K562 (cell line): ENCODE measurements around the gene TULP1. TPM values are rescaled to one million over a fixed set of nuclear protein-coding genes. Genes with fewer than 3 reads are reported as not detected.

Experiments
- CBX3 ChIP-seq, 2 experiments: IDR thresholded peaks; 1 replicate in 1 of 2; 2 replicates in 1 of 2; pipeline ENCODE4 v1.6.1; 2012; ENCODE audit warnings: inconsistent platforms in 2 of 2, low read length in 2 of 2, borderline replicate concordance in 1 of 2, control low read depth in 1 of 2
- LARP7 ChIP-seq: fragments of 450-650 bp; IDR thresholded peaks from 2 replicates; pipeline ENCODE4 v1.6.1; 2016
- MAFG ChIP-seq: fragments of 450-650 bp; conservative IDR thresholded peaks from 2 replicates; pipeline ENCODE4 v1.6.1; 2016; ENCODE audit warnings: missing genetic modification characterization, missing compliant biosample characterization
- NR2F6 ChIP-seq: fragments of 450-650 bp; formaldehyde crosslinking; IDR thresholded peaks from 2 replicates; pipeline ENCODE4 v1.4.0; 2020; ENCODE audit warnings: mild to moderate bottlenecking
- POLR2A ChIP-seq: fragments of 450-650 bp; conservative IDR thresholded peaks from 2 replicates; pipeline ENCODE4 v1.6.1; 2016
- POLR2AphosphoS5 ChIP-seq: IDR thresholded peaks from 2 replicates; pipeline ENCODE4 v1.6.1; 2011; ENCODE audit warnings: mild to moderate bottlenecking, low read depth, low read length, moderate library complexity; ENCODE audit not compliant: control insufficient read depth, insufficient read depth
- STAT5B ChIP-seq: fragments of 250-450 bp; sonication (Bioruptor Pico); IDR thresholded peaks from 2 replicates; pipeline ENCODE4 v1.8.0; 2021; ENCODE audit warnings: mild to moderate bottlenecking, inconsistent platforms
- SUPT5H ChIP-seq: fragments of 450-650 bp; IDR thresholded peaks from 2 replicates; pipeline ENCODE4 v1.6.1; 2016
- TAL1 ChIP-seq: fragments of 450-650 bp; IDR thresholded peaks from 2 replicates; pipeline ENCODE4 v1.6.1; 2016; ENCODE audit warnings: mild to moderate bottlenecking
- ZBTB17 ChIP-seq: fragments of 450-650 bp; formaldehyde crosslinking; IDR thresholded peaks from 2 replicates; pipeline ENCODE4 v1.4.0; 2020; ENCODE audit warnings: mild to moderate bottlenecking
- ZNF175 ChIP-seq: fragments of 200-800 bp; sonication (Bioruptor generic); IDR thresholded peaks from 2 replicates; pipeline ENCODE4 v1.6.1; 2016; ENCODE audit warnings: low read depth, mild to moderate bottlenecking, missing genetic modification characterization, missing compliant biosample characterization
- ZNF24 ChIP-seq: fragments of 450-650 bp; IDR thresholded peaks from 2 replicates; pipeline ENCODE4 v1.6.1; 2016
- polyA plus RNA-seq, 8 experiments: library from polyadenylated mRNA; depleted of rRNA in 4 of 8; stranded (reverse) in 5 of 8; unstranded in 3 of 8; fragments of >200 nt; fragmentation: Nextera tagmentation in 2 of 8; fragmentation: Illumina TruSeq in 1 of 8; extraction: Ambion mirVana in 2 of 8; extraction: Trizol in 1 of 8; gene quantifications; 2 replicates each; pipeline versions ENCODE4 v1.2.1 to v1.2.3, GENCODE V29; 2011 to 2014; ENCODE audit warnings: inconsistent platforms in 1 of 8, missing spikeins in 1 of 8
- total RNA-seq, 7 experiments: library from RNA; depleted of rRNA in 6 of 7; stranded (reverse); fragments of >200 nt in 6 of 7; fragmentation: Illumina TruSeq in 2 of 7; extraction: Trizol in 2 of 7; gene quantifications; 2 replicates each; pipeline versions ENCODE4 v1.2.1 to v1.2.3, GENCODE V29; 2011 to 2021; ENCODE audit warnings: low replicate concordance in 1 of 7
- TF ChIP-seq, protein P1 (sequence below): fragments of 450-650 bp; formaldehyde crosslinking; IDR thresholded peaks from 2 replicates; pipeline ENCODE4 v1.4.0; 2020; ENCODE audit warnings: mild to moderate bottlenecking
- TF ChIP-seq, protein P2 (sequence below): sonication (generic); formaldehyde crosslinking; IDR thresholded peaks from 2 replicates; pipeline ENCODE4 v1.8.0; 2022; ENCODE audit warnings: missing genetic modification reagents, mild to moderate bottlenecking, moderate library complexity, borderline replicate concordance
- TF ChIP-seq, protein P3 (sequence below), 2 experiments: fragments of 450-650 bp in 1 of 2; sonication (generic) in 1 of 2; formaldehyde crosslinking in 1 of 2; IDR thresholded peaks; 2 replicates each; pipeline versions ENCODE4 v1.7.1 to v1.9.0; 2016 to 2022; ENCODE audit warnings: inconsistent platforms in 1 of 2, mild to moderate bottlenecking in 1 of 2, missing genetic modification reagents in 1 of 2
- TF ChIP-seq, protein P4 (sequence below): fragments of 450-650 bp; IDR thresholded peaks from 2 replicates; pipeline ENCODE4 v1.6.1; 2018; ENCODE audit warnings: mild to moderate bottlenecking, low read depth; ENCODE audit not compliant: partially characterized antibody

Gene TULP1
- total and polyA plus RNA-seq, 9 of the 15 experiments (the other 6 are each of a cell fraction or from before 2014, with no cell fraction given): 0.06 to 0.17 (median 0.09) TPM; not detected in 6

DNA sequence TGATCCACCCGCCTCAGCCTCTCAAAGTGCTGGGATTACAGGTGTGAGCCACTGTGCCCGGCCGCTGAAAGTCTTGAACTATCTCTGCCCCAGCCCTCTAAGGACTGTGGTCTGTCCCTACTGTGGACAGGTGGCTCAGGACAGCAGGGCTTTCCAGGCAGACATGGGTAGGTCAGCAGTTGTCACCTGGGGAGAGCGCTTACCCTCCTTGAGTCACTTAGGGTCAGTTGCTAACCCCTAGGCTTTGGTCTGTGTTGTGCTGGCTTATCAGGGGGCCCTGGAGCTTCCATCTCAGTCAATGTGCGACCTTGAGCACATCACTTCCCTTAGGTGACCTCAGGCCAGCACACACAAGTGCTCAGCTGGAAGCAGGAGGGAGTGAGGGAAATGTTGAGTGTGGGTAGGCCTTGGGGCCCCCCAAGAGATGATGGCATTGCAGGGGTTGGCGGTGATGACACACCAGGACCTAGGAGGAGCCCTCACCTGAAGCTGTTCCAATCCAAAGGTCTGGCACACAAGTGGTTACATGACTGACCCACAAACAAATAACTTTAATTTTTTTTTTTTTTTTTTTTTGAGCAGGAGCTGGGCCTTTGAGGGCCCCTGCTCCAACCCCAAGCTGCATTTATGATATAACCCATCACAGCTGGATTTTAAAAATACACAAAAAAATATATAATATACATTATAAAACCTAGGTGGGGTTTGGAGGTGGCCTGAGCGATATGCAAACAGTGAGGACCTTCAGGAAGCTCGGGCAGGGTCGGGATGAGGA, 39.4 kb downstream of the TULP1 start (continued):
- TF ChIP-seq POLR2AphosphoS5 (peak; percentile 48; the same call in 1 of the 2 replicates), STAT5B (CRISPR knock-in tag) (no peak), ZBTB17 (CRISPR knock-in tag) (no peak), ZNF175 (CRISPR knock-in tag) (no peak), TAL1 (no peak), SUPT5H (peak; percentile 69), LARP7 (no peak), MAFG (tag) (no peak), CBX3 (IDR thresholded peaks at IDR 0.05; ENCODE audit: borderline replicate concordance in 1 of 2, low read length in 2 of 2) (no peak), POLR2A (peak; percentile 41), NR2F6 (CRISPR knock-in tag) (0 out of 2 replicates have a peak, but pooled peaks have one; percentile 40), ZNF24 (no peak)
- TF ChIP-seq, protein P1, sequence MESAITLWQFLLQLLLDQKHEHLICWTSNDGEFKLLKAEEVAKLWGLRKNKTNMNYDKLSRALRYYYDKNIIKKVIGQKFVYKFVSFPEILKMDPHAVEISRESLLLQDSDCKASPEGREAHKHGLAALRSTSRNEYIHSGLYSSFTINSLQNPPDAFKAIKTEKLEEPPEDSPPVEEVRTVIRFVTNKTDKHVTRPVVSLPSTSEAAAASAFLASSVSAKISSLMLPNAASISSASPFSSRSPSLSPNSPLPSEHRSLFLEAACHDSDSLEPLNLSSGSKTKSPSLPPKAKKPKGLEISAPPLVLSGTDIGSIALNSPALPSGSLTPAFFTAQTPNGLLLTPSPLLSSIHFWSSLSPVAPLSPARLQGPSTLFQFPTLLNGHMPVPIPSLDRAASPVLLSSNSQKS (CRISPR knock-in tag): no peak
- TF ChIP-seq, protein P2, sequence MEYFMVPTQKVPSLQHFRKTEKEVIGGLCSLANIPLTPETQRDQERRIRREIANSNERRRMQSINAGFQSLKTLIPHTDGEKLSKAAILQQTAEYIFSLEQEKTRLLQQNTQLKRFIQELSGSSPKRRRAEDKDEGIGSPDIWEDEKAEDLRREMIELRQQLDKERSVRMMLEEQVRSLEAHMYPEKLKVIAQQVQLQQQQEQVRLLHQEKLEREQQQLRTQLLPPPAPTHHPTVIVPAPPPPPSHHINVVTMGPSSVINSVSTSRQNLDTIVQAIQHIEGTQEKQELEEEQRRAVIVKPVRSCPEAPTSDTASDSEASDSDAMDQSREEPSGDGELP (CRISPR knock-in tag): 0 out of 2 replicates have a peak, but pooled peaks have one; percentile 40
- TF ChIP-seq, protein P3, sequence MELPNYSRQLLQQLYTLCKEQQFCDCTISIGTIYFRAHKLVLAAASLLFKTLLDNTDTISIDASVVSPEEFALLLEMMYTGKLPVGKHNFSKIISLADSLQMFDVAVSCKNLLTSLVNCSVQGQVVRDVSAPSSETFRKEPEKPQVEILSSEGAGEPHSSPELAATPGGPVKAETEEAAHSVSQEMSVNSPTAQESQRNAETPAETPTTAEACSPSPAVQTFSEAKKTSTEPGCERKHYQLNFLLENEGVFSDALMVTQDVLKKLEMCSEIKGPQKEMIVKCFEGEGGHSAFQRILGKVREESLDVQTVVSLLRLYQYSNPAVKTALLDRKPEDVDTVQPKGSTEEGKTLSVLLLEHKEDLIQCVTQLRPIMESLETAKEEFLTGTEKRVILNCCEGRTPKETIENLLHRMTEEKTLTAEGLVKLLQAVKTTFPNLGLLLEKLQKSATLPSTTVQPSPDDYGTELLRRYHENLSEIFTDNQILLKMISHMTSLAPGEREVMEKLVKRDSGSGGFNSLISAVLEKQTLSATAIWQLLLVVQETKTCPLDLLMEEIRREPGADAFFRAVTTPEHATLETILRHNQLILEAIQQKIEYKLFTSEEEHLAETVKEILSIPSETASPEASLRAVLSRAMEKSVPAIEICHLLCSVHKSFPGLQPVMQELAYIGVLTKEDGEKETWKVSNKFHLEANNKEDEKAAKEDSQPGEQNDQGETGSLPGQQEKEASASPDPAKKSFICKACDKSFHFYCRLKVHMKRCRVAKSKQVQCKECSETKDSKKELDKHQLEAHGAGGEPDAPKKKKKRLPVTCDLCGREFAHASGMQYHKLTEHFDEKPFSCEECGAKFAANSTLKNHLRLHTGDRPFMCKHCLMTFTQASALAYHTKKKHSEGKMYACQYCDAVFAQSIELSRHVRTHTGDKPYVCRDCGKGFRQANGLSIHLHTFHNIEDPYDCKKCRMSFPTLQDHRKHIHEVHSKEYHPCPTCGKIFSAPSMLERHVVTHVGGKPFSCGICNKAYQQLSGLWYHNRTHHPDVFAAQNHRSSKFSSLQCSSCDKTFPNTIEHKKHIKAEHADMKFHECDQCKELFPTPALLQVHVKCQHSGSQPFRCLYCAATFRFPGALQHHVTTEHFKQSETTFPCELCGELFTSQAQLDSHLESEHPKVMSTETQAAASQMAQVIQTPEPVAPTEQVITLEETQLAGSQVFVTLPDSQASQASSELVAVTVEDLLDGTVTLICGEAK (IDR thresholded peaks at IDR 0.05): no peak
- TF ChIP-seq, protein P3 (CRISPR knock-in tag; IDR thresholded peaks at IDR 0.05): no peak
- TF ChIP-seq, protein P4, sequence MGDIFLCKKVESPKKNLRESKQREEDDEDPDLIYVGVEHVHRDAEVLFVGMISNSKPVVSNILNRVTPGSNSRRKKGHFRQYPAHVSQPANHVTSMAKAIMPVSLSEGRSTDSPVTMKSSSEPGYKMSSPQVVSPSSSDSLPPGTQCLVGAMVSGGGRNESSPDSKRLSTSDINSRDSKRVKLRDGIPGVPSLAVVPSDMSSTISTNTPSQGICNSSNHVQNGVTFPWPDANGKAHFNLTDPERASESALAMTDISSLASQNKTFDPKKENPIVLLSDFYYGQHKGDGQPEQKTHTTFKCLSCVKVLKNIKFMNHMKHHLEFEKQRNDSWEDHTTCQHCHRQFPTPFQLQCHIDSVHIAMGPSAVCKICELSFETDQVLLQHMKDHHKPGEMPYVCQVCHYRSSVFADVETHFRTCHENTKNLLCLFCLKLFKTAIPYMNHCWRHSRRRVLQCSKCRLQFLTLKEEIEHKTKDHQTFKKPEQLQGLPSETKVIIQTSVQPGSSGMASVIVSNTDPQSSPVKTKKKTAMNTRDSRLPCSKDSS: no peak
